Measurements from ENCODE around the gene PTGES. TPM values are rescaled to one million over a fixed set of nuclear protein-coding genes. Genes with fewer than 3 reads are reported as not detected.

The PTGES gene
- total RNA-seq, 1 donor from 2014 or later, result 11.1 TPM

DNA sequence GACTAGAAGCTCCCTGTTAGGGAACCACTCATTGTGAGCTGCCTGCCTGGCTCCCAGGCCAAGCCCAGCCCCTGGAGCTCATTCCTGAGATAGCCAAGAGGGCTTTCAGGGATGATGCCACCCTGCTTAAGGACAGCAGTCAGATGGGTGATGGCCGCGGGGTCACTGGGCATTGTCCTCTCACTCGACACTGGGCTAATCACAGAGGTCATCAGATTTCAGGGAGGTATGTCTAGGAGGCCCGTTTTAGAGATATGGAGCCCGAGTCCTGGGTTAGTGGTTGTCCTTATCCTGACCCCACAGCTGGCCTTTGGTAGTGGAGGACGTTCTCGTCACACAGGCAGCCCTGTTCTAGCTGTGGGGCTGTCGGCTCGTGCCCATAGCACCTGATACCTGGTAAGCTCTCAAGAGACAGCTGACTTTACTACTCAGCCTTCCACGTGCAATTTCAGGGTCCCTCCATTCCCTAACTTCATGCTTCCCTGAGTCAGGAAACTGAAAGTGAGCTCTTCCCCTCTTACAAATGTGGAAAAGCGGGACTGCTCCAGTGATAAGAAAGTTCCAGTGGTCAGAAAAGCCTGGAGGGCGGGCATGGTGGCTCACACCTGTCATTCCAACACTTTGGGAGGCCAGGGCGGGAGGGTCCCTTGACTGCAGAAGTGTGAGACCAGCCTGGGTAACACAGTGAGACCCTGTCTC lies 7.1 kb upstream of the PTGES start:
- no peaks in the 10 kb centered on the region for H3K36me3 ChIP-seq (ENCODE audit: control insufficient read depth, insufficient read depth, low read length)
- DNase-seq (ENCODE audit: low read depth) (no peak), FAIRE-seq (no peak)
- no peak overlapping the region for H3K4me3 ChIP-seq (ENCODE audit: low read depth, low read length)
- no peak for TF ChIP-seq CTCF (IDR thresholded peaks at IDR 0.05; ENCODE audit: insufficient read depth, low read length, severe bottlenecking)
- peaks cover 4% of the 10 kb centered on the region for H3K27me3 ChIP-seq (ENCODE audit: control insufficient read depth, insufficient read depth, low read length)

DNA sequence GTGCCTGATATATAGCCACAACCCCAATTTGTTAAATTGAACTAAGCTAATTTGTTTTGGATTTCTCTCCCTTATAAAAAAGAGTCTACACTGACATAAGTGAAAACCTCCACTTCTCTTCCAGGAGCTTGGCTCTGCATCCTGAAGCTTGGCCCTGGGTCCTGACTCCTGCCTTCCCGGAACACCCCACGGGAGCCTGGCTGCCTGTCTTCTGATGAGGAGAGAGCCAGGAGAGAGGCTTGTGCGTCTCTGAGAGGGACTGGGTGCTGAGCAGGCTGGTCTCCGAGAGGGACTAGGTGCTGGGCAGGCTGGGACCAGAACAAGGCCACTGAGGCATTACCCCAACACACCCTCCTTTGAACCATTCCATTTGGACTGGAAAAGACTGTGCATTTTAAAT lies 6.5 kb upstream of the PTGES start:
- no peak for TF ChIP-seq CTCF (IDR thresholded peaks at IDR 0.05; ENCODE audit: insufficient read depth, low read length, severe bottlenecking)
- H3K36me3 ChIP-seq (ENCODE audit: control insufficient read depth, insufficient read depth, low read length), result no peaks in the 10 kb centered on the region
- H3K4me3 ChIP-seq (ENCODE audit: low read depth, low read length), result no peak overlapping the region
- FAIRE-seq (no peak), DNase-seq (ENCODE audit: low read depth) (no peak)
- H3K27me3 ChIP-seq (ENCODE audit: control insufficient read depth, insufficient read depth, low read length), result peaks cover 4% of the 10 kb centered on the region

GRCh38 chr9:129757045-129757444 lies 4.2 kb upstream of the PTGES start:
- DNase-seq (ENCODE audit: low read depth) (no peak), FAIRE-seq (no peak)
- Histone ChIP-seq H3K27me3 (ENCODE audit: control insufficient read depth, insufficient read depth, low read length) (peaks cover 7% of the 10 kb centered on the region), H3K36me3 (ENCODE audit: control insufficient read depth, insufficient read depth, low read length) (no peaks in the 10 kb centered on the region), H3K4me3 (ENCODE audit: low read depth, low read length) (no peak overlapping the region)
- no peak for TF ChIP-seq CTCF (IDR thresholded peaks at IDR 0.05; ENCODE audit: insufficient read depth, low read length, severe bottlenecking)

DNA sequence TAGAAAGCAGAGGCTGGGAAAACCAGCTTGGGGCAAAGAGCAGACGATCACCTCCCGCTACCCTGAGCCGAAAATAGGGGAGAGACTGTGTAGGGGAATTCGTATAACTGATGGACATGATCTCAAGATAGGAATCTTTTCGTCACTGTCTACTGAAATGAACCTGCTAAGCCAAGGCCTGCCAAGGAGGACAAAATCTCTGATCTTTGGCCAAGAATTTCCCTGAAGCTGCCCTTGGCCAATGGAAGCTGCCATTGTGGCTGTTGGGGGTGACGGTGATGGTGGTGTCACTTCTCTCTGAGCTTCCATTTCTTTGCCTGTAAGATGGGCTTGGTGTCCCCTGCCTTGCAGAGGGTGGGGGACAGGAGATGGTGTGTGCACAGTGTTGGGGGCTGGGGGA lies 3.3 kb upstream of the PTGES start:
- H3K36me3 ChIP-seq (ENCODE audit: control insufficient read depth, insufficient read depth, low read length), result no peaks in the 10 kb centered on the region
- H3K4me3 ChIP-seq (ENCODE audit: low read depth, low read length), result no peak overlapping the region
- no peak for DNase-seq (ENCODE audit: low read depth)
- FAIRE-seq, result no peak
- no peak for TF ChIP-seq CTCF (IDR thresholded peaks at IDR 0.05; ENCODE audit: insufficient read depth, low read length, severe bottlenecking)
- peaks cover 7% of the 10 kb centered on the region for H3K27me3 ChIP-seq (ENCODE audit: control insufficient read depth, insufficient read depth, low read length)

GRCh38 chr9:129755151-129755550 lies 2.3 kb upstream of the PTGES start:
- TF ChIP-seq CTCF (IDR thresholded peaks at IDR 0.05; ENCODE audit: insufficient read depth, low read length, severe bottlenecking), result no peak
- FAIRE-seq, result no peak
- H3K27me3 ChIP-seq (ENCODE audit: control insufficient read depth, insufficient read depth, low read length), result peaks cover 7% of the 10 kb centered on the region
- H3K4me3 ChIP-seq (ENCODE audit: low read depth, low read length), result no peak overlapping the region
- H3K36me3 ChIP-seq (ENCODE audit: control insufficient read depth, insufficient read depth, low read length), result no peaks in the 10 kb centered on the region
- DNase-seq (ENCODE audit: low read depth), result no peak

Data from bronchial epithelial cell (primary cell).